ENCODE results near the gene NOL3.

The NOL3 gene

GRCh38 chr16:67206838-67207248 lies 36.5 kb downstream of the NOL3 start:
- no peak for DNase-seq (ENCODE audit: low read depth)
- no peak overlapping the region for H3K4me3 ChIP-seq (ENCODE audit: low read depth, low read length)
- TF ChIP-seq, protein P1, sequence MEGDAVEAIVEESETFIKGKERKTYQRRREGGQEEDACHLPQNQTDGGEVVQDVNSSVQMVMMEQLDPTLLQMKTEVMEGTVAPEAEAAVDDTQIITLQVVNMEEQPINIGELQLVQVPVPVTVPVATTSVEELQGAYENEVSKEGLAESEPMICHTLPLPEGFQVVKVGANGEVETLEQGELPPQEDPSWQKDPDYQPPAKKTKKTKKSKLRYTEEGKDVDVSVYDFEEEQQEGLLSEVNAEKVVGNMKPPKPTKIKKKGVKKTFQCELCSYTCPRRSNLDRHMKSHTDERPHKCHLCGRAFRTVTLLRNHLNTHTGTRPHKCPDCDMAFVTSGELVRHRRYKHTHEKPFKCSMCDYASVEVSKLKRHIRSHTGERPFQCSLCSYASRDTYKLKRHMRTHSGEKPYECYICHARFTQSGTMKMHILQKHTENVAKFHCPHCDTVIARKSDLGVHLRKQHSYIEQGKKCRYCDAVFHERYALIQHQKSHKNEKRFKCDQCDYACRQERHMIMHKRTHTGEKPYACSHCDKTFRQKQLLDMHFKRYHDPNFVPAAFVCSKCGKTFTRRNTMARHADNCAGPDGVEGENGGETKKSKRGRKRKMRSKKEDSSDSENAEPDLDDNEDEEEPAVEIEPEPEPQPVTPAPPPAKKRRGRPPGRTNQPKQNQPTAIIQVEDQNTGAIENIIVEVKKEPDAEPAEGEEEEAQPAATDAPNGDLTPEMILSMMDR (conservative IDR thresholded peaks at IDR 0.05; ENCODE audit: low read depth, low read length) = no peak

- no peak overlapping the region for H3K4me3 ChIP-seq (ENCODE audit: low read depth, low read length)
- TF ChIP-seq, protein P1 (conservative IDR thresholded peaks at IDR 0.05; ENCODE audit: low read depth, low read length) = no peak
- DNase-seq (ENCODE audit: low read depth) = no peak
Observed at GRCh38 chr16:67207249-67208091, 37.1 kb downstream of the NOL3 start.

DNA sequence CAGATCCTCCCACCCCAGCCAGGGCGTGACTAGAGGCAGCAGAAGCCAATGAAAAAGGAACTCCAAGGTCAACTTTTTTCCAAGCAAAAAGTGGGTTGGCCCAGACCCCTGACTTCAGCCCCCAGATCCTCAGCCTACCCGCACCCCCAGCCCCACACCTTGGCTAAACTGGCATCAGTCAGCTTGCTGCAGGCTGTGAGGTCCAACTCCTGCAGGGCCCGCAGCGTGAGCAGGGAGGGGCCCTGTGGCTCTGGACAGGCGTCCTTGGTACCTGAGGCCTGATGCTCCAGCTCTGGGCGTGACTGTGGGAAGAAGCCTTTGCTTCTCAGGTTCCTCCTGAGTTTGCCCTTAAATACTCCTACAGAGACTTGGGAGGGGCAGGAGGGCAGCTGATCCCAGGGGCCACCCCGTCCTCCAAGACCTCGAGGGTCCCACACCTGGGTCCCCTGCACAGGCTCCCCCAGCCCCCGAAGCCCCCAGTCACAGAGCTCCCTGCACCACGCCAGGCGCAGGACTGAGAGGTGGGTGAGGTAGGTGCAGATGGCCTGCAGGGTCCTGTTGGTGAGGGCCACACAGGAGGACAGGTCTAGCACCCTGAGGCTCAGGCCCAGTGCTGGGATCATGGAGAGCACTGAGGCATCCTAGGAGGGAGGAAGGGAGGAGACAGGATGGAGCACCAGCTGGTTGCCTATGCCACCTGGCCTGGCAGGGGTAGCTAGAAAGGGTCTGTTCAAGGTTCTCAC lies 38.0 kb downstream of the NOL3 start:
- DNase-seq (ENCODE audit: low read depth) = no peak
- H3K4me3 ChIP-seq (ENCODE audit: low read depth, low read length) = no peak overlapping the region
- TF ChIP-seq, protein P1 (conservative IDR thresholded peaks at IDR 0.05; ENCODE audit: low read depth, low read length) = no peak

GRCh38 chr16:67209565-67209964 lies 39.2 kb downstream of the NOL3 start:
- H3K4me3 ChIP-seq (ENCODE audit: low read depth, low read length) = no peak overlapping the region
- TF ChIP-seq, protein P1 (conservative IDR thresholded peaks at IDR 0.05; ENCODE audit: low read depth, low read length) = no peak
- no peak for DNase-seq (ENCODE audit: low read depth)

DNA sequence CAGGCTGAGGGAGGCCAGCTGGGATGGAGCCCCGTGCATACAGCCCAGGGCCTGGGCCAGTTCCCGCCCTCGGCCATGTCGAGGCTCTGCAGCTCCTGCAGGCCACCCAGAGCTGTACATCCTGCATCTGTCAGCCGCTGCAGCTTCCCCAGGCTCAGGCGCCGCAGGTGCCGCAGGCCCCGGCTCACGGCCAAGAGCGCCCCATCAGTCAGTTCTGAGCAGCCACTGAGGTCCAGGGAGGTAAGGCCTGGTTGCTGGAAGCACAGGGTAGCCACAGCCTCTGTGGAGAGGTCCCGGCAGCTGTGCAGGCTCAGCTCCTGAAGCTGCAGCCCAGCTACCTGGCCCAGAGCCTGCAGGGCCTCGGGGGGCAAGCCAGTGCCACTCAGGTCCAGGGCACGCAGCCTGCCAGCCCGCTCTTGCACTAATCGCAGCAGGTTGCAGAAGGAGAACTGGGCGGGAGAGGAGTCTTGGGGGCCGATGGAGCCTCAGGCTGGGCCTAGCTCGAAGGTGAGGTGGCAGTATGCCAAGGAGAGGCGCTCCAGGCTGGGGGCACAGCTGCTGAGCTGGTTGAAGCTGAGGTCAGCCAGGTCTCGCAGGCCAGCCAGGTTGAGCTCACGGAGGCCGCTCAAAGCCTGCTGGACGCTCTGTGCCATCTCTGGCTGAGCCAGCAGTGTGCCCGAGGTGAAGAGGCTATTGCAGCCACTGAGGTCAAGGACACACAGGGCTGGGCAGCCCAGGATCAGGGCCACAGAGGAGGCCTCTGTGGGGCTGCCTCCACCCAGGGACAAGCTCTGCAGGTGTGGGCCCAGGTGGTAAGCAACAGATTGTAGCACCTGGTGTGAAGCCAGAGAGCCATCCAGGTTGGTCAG lies 40.0 kb downstream of the NOL3 start:
- DNase-seq (ENCODE audit: low read depth) = no peak
- TF ChIP-seq, protein P1 (conservative IDR thresholded peaks at IDR 0.05; ENCODE audit: low read depth, low read length) = no peak
- H3K4me3 ChIP-seq (ENCODE audit: low read depth, low read length) = no peak overlapping the region

- no peak for DNase-seq (ENCODE audit: low read depth)
- no peak overlapping the region for H3K4me3 ChIP-seq (ENCODE audit: low read depth, low read length)
- TF ChIP-seq, protein P1 (conservative IDR thresholded peaks at IDR 0.05; ENCODE audit: low read depth, low read length) = no peak
Observed at GRCh38 chr16:67211674-67212073, 41.3 kb downstream of the NOL3 start.

Measured in choroid plexus epithelial cell (primary cell).